ENCODE measurements around the gene EID2.

The EID2 gene

GRCh38 chr19:39533003-39533512 lies 6.9 kb downstream of the EID2 start:
- no peak for DNase-seq

DNA sequence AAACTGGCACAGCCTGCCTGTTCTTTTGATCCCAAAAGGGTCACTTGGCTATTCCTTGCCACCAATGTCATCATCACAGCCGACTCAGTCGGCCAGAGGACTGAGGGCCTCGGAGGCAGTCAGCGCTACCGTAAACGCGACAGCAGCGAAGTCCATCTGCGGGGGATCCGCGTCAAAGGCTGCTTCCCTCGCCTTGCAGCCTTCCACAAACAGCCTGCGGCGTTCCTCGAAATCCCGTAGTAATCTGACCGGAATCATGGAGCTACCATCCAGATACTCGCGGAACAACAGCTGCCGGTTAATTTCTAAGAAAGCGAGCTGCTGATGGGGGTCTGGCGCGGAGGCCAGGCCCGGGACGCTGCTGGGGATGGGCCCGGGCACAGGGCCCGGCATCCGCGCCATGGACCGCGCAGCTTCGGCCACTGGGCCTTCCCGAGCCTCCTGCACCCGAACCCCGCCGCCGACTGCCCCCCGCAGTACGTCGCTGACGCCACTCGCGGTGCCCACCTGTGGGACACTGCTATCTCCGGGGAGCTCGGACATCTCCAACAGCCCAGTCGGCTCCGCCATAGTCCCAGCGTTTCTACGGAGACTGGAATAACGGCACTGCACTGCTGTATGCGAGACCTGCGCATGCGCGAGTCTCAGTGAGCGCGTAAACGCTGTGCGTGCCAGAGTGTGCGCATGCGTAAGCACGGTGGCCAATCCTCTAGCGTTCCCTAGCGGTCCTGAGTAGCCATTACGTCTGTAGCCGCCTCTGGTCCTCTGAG lies 7.5 kb downstream of the EID2 start, which contains the start of gene EID2B:
TSS of gene EID2B (minus strand) at position 620 of the 770 bp plus-strand sequence. CDS start at position 570, 50 bp downstream.
- DNase-seq, result peak; percentile 98

GRCh38 chr19:39531834-39532232 lies 8.1 kb downstream of the EID2 start:
- no peak for DNase-seq

DNA sequence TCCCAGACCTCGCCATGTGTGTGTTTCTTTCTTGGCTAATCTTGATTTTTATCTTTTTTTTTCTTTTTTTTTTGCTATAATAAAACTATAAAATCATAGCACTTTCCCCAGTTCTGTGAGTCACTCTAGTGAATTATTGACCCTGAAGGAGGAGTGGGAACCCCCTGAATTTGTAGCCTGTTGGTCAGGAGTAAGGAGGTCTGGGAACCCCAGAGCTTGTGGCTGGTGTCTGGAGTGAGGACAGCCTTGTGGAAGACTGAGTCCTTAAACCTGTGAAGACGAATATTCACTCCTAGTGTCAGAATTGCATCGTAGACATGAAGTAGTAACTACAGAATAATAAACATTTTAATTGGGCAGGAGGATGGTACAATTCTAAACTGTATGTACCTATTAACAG lies 14.8 kb downstream of the EID2 start:
- no peak for DNase-seq

DNA sequence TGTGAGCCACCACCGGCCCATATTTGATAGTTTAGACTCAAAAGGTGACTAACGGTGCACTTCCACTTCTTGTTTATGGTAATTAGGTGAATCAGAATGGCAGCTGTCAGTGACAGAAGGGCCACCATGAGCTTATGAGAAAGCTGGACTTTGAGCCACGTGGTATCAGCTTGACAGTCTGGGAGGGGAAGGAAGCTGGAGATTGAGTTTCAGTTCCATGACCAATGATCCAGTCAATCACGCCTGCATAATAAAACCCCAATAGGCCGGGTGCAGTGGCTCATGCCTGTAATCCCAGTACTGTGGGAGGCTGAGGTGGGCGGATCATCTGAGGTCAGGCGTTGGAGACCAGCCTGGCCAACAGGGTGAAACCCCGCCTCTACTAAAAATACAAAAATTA lies 15.5 kb downstream of the EID2 start:
- no peak for DNase-seq

GRCh38 chr19:39520541-39521484 lies 19.1 kb downstream of the EID2 start:
- no peak for DNase-seq

DNA sequence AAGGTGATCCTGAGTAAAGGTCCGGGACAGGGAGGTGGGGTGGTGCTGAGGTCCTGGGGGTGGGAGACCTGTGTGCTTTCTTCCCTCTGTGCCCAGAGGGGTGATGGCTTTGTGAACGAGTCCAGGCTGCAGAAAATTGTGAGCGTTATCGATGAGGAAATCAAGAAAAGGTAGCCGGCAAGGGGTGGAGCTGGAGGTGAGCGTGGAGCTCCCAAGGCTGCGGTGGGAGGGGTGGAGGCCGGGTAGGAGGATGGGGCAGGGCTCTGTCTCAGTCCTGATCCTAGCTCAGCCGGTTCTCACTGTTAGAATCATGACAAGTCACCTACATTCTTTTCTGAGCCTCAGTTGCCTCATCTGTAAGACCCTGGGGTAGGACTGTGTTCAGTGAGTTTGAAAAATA lies 21.0 kb downstream of the EID2 start:
- no peak for DNase-seq

DNA sequence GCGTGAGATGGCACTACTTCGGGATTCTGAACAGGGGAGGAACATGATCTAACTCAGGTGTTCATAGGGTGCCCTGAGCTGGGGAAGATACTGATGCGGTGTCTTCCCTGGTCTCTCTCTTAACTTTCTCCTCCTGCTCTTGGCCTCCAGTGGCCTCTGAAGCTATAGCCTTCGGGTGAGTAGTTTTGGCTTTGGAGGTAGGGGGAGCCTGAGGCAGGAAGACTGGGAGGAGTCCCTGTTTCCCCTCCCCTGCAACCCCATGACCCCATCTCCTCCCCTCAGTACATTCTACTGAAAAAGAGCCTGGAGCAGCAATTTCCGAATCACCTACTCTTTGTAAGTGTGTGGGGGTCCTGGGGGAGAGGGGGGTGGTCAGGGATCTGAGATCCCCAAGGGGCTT lies 21.5 kb downstream of the EID2 start:
- no peak for DNase-seq

DNA sequence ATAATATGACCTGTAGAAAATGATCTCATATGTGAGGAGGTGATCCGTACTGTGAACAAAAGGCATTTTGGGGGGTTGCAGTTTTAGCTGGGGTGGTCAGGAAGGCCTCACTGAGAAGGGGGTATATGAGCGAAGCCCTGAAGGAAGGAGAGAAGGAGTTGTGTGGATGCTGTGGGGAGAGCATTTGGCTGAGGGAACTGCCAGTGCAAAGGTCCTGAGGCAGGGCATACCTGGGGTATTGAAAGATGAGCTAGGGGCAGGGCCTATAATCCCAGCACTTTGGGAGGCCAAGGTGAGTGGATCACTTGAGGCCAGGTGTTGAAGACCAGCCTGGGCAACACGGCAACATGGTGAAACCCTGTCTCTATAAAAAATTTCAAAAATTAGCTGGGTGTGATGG lies 22.5 kb downstream of the EID2 start:
- no peak for DNase-seq

- no peak for DNase-seq
These were observed 23.7 kb downstream of the EID2 start for GRCh38 chr19:39516270-39516669.

DNA sequence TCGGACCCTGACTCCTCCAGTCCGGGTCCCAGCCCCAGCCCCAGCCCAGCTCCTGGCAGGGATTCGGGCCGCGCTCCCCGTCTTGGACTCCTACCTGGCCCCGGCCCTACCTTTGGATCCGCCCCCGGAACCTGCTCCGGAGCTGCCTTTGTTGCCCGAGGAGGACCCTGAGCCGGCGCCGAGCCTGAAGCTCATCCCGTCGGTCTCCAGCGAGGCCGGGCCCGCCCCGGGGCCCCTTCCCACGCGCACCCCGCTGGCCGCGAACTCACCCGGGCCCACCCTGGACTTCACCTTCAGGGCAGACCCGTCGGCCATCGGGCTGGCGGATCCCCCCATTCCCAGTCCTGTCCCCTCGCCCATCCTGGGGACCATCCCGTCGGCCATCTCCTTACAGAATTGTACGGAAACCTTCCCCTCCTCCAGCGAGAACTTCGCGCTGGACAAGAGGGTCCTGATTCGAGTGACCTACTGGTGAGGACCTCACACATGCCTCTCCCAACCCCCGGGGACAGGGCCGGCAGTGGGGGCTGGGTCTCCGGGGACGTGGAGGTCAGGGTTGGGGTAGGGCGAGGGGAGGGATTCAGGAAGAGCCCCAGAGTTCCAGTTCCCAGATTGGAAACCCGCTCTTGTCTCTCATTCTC lies 24.3 kb downstream of the EID2 start:
- DNase-seq, result no peak

DNA sequence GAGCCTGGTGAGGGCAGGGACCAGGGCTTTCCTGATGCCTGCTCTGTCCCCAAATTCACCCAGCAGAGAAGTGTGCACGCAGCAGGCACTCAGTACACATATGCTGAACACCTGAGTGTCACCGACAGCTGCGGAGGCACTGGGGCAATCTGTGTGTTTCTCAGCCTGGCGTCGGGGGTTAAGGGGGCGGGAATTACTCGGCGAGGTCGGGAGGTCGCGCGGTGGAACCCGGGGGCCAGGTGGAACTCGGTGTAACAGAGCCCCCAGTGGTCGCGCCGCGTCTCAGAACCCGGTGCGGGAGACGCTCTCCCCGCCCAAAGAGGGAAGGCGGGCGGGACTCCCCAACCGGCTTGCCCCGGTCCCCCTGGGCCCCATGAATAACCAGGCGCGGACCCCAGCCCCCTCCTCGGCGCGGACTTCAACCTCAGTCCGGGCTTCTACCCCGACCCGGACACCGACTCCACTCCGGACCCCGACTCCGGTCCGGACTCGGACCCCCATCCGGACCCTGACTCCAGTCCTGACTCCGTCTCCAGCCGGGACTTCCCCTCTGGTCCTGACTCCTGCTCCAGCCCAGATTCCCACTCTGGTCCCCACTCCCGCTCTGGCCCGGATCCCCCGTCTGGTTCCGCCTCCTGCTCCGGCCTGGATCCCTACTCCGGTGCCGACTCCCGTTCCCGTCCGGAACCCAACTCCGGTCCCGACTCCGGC lies 25.0 kb downstream of the EID2 start, which contains the start of gene SELENOV:
TSS of gene SELENOV (plus strand) at position 300 of the 711 bp plus-strand sequence. CDS start at position 374, 74 bp downstream.
- no peak for DNase-seq

DNA sequence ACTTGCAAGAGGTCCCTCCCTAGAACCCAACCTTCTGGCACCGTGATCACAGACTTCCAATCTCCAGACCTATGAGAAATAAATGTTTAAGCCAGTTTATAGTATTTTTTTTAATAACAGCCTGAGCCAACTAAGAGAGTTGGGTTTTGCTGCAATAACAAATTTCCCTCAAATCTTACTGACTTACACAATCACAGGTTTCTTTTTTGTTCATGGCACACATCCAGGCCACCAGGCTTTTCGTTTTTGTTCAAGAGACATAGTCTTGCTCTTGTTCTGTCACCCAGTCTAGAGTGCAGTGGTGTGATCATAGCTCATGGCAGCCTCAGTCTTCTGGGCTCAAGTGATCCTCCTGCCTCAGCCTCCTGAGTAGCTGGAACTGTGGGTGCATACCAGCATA lies 27.0 kb downstream of the EID2 start:
- no peak for DNase-seq

DNA sequence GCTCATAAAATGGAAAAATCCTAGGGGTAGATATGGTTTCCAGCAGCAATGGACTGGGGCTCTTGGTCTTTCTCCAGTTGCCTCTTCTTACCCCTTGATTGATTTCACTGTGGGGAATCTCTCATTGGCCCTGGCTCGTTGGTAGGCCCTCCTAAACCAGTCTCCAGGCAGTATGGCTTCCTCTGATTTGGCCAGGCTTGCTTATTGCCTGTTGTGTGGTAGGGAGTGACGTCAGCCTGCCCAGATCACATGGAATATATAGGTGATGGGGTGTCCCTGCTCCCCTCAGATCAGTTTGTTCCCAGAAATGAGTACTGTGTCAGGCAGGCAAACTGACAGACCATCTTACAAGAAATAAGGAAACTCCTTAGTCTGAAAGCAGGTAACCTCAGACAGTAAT lies 30.7 kb downstream of the EID2 start:
- no peak for DNase-seq

DNA sequence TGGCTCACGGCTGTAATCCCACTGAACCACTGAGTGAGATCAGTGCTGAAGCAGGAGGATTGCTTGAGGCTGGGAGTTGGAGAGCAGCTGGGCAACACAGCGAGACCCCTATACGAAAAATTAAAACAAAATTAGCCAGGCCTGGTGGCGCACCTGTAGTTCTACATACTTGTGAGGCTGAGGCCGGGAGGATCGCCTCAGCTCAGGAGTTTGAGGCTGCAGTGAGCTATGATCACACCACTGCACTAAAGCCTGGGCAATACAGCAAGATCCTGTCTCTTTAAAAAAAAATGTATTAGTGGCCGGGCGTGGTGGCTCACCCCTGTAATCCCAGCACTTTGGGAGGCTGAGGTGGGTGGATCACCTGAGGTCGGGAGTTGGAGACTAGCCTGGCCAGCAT lies 31.3 kb downstream of the EID2 start:
- DNase-seq, result no peak

DNA sequence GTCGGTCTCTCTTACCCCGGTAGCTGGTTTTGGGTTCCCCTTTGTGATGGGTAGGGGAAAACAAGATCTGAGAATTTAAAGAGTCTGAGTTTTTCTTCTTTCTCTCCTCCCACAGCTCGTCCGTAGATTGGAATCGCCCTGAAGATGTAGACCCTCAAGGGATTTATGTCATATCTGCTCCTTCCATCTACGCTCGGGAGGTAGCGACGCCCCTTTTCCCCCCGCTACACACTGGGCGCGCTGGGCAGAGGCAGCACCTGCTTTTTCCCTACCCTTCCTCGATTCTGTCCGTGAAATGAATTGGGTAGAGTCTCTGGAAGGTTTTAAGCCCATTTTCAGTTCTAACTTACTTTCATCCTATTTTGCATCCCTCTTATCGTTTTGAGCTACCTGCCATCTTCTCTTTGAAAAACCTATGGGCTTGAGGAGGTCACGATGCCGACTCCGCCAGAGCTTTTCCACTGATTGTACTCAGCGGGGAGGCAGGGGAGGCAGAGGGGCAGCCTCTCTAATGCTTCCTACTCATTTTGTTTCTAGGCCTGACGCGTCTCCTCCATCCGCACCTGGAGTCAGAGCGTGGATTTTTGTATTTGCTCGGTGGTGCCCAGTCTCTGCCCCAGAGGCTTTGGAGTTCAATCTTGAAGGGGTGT lies 32.1 kb downstream of the EID2 start:
- DNase-seq, result peak; percentile 51

GRCh38 chr19:39506944-39507714 lies 32.8 kb downstream of the EID2 start:
- peak; percentile 90 for DNase-seq

DNA sequence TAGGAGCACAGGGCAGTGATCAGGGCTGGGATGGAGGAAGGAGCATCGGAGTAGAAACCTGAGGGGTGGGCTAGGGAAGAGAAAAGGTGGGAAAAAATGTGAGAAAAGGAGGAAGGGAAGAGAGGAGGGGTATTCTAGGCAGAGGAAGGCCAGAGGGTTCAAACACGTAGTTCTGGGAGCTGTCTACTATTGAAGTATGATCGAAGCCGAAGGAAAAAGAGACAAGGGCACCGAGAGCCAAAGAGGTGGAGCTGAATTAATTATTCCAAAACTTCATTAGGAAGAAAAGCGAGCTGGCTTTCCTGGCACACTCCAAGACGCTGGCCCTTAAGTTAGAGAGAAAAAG lies 33.4 kb downstream of the EID2 start:
- DNase-seq, result no peak

- no peak for DNase-seq
These were observed 37.1 kb downstream of the EID2 start for GRCh38 chr19:39502640-39503417.

DNA sequence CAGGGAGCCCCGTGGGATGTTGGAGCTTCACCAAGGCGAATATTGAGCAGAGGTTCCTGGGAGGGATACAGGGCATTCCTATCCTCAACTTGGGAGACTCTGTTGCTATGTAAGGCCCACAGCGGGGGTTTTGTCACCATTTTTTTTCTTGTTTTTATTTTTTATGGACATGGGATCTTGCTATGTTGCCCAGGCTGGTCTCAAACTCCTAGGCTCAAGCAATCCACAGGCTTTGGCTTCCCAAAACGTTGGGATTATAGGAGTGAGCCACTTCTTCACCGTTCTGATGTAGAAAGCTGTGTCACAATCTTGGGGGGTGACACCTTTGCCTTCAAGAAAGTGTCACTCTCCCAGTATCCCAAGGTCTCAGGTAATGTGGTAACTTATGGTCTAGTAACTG lies 38.6 kb downstream of the EID2 start:
- no peak for DNase-seq
